Inflammatory macrophage treated with lipopolysaccharide for 1 hour (primary cell): ENCODE measurements around the gene FBLN1.
"Not testable (repeated sequence)": the region's sequence is repeated elsewhere in the genome, so short reads cannot be mapped to it uniquely, and the experiment has no call there.

Source experiments
- DNase-seq, 2 donors: peaks; one replicate each; pipeline ENCODE4 v3.0.0-alpha.2; 2020 to 2022

FBLN1 gene

DNA sequence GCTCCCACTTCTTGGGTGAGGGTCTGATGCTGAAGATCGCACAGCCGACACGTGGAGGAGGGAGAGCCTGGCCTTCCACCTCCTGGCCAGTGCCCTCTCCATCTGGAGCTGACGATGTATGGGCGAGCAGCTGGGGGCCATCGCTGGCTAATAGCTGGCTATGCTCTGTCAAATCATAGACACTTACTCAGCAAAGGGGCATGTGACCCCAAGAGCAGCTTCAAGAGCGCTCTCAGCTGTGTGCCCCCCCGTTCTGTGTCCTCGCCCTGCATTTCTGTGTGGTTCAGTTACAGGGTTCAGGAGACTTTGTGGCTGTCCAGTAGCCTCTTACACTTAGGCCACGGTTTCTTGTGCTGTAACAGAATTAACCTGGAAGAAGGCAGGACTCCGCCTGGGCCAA, 26.4 kb downstream of the FBLN1 start:
- no peak for DNase-seq

GRCh38 chr22:45529971-45530575, 27.4 kb downstream of the FBLN1 start:
- no peak for DNase-seq

DNA sequence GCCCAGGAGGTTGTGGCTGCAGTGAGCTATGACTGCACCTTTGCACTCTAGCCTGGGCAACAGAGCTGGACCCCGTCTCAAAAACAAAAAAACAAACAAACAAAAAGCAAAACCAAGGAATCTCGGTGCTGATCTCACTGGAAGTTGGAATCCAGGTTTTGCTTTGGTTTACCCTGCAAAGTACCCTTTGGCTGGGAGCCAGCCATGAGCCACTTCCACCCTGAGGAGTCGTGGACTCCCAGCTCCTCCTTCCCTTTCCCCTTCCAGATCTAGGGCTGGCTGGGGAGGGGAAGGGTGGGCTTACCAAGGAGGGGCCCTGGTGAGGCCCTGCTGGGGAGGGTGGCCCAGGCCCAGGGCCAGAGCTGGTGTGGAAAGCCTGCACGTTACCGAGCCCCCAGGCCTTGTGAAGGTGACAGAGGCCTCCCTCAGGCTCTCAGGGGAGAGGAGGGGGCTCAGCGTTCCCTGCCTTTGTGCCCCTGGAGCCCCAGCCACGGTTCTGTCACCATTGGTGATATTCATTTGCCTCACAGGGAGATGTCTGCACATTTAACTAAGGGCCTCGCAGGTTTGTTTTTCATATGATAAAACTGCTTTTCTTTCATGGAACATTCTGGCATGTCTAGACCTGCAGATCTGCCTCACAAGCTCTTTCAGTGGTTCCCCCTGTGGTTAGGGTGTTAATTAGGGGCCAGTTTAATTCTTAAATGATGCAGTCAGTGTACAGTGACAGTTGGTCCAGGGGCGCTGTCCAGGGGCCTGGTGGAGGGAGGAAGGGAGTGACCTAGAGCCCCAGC, 29.0 kb downstream of the FBLN1 start:
- DNase-seq, result no peak

DNA sequence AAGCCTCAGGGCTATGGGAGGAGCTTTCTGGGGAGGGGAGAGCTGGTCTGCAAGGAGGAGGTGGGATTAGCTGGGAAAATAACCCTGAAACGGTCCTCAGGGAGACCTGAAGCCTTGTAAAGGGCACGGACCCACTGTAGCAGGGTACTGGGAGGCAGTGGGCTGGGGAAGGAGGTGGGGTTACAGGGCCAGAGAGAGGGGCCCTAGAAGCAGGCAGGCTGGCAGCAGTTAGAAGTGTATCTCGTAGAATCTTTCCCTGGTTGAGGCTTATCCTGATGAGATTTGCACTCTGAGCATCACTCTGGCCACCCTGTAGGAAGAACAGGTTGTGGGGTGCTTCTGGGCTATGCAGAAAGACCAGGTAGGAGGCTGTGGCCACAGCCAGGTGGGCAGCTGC, 29.6 kb downstream of the FBLN1 start:
- no peak for DNase-seq

- no peak for DNase-seq
These were observed 31.0 kb downstream of the FBLN1 start for GRCh38 chr22:45533703-45534102.

- no peak for DNase-seq
These were observed 31.9 kb downstream of the FBLN1 start for GRCh38 chr22:45534339-45535192.

DNA sequence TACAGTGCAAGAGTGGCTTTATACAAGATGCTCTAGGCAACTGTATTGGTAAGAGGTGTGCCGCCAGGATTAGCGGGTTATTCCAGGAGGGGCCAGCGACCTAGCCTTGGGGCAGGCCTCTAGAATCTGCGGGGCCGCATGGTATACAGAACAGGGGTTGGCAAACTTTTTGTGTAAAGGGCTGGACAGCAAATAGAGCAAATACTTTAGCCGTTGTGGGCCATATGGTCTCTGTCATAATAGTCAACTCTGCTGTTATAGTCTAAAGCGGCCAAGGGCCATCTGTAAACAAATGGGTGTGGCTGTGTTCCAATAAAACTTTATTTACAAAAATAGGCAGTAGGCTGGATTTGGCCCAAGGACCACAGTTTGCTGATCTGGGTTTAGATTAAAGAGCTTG, 32.6 kb downstream of the FBLN1 start:
- no peak for DNase-seq

GRCh38 chr22:45535835-45536234, 33.2 kb downstream of the FBLN1 start:
- not testable (repeated sequence) for DNase-seq

DNA sequence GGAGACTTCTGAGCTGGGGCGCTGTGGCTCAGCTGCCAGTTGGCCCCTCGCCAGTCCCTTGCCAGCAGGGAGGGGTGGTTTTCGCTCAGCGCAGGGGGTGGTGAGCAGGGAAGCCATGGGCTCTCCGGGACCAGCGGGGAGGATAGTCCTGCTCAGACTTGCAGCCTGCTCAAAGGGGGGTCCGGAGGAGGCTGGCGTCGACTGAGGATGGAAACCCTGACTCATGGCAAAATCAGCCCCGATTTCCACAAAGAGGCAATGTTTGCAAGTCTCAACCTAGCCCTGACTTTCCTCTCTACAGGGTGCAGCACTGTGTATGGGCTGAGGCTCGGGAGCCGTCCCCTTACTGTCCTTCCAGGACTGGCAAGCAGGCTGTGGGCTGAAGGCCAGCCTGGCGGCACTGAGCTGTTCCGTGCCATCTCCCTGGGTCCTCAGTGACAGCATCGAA, 35.1 kb downstream of the FBLN1 start:
- DNase-seq, result no peak

- DNase-seq, result no peak
These were observed 35.6 kb downstream of the FBLN1 start for GRCh38 chr22:45538281-45538680.

GRCh38 chr22:45540122-45540521, 37.4 kb downstream of the FBLN1 start:
- DNase-seq, result no peak

DNA sequence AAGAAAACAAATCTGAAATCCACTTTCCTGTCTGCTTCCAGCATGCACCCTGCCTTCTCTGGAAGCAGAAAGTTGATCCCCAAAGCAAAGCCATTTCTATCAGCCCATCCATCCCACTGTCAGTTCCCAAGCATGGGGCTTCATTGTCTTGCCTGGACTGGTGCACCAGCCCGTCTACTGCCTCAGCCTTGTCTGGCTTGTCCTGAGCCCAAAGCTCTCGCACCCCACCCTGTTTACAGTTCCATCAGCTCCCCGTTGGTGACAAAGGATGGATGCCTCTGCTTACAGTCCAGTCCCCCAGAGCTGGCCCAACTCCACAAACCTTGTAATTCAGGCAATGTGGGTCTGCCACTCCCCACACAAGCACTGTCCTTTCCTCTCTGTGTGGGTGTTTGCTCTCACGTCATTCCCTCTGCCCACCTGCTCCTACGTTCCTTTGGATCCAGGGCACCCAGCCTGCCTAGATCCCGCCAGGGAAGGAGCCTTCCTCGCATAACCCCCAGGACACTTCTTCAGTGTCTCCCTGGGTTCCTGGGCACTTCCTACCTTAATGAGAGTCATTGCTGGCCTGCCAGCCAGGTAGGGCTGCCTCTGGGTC, 38.8 kb downstream of the FBLN1 start:
- DNase-seq, result no peak

GRCh38 chr22:45542001-45542520, 39.4 kb downstream of the FBLN1 start:
- no peak for DNase-seq

GRCh38 chr22:45542736-45543135, 40.1 kb downstream of the FBLN1 start:
- not testable (repeated sequence) for DNase-seq

DNA sequence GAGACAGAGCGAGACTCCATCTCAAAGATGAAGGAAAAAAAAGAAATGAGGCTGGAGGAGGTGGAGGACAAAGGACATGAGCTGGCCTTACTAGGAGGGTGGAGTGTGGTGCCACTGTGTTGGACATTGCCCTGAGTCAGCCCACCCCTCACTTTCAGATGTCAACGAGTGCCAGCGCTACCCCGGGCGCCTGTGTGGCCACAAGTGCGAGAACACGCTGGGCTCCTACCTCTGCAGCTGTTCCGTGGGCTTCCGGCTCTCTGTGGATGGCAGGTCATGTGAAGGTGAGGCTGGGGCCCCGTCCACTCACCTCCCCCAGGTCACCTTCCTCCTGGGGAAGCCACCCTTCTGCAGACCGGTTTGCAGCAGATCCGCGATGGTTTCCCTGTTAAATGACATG, 40.6 kb downstream of the FBLN1 start:
- no peak for DNase-seq

DNA sequence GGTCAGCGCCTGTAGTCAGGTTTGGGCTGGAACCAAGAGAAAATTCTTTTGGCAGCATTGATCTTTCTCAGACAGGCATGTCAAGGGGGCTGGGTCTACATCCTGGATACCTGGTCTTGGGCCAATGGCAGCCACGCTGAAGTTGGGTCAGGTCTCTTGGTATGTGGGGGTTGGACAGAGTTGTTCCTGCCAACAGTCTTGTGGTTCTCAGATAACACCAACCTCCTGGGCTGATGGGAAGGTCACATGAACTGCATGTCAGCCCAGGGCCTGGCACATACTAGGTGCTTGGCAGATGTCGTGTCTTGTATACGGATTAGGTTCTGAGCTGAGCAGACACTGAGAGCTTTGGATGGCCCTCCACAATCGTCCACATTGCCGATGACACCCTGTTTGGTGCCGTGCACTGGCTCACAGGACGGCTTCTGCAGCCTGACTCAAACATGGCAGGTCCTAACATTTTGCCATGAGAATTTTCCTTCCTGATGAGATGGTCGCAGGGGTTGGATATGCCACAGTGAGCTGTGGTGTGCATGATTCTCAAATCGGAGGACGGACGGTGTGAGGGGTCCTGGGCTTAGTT, 42.0 kb downstream of the FBLN1 start:
- DNase-seq, result no peak

DNA sequence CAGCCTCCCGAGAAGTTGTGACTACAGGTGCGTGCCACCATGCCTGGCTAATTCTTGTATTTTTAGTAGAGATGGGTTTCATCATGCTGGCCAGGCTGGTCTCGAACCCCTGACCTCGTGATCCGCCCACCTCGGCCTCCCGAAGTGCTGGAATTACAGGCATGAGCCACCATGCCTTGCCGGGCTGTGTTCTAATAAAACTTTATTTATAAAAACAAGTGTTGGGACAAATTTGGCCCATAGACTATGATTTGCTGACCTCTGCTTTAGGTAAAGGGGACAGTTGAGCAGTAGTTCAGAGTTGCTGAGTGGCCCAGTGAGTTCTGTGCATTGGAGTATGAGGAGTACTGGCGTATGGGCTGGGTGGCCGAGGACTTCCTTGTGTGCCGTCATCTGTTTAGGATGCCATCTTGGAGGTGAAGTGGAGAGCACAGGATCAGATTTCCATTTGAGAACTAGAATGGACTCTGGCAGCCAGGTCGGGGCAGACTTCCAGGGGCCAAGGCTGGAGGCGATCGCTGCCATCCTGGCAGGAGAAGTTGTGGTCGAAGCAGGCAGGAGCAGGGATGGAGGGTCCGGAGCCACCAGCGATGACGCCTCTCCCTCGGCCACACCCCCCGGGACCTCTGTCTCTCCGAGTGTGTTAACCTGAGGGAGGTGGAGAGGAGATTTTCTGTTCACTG, 43.8 kb downstream of the FBLN1 start:
- no peak for DNase-seq

- no peak for DNase-seq
These were observed 44.3 kb downstream of the FBLN1 start for GRCh38 chr22:45547016-45547345.

GRCh38 chr22:45547731-45548130, 45.0 kb downstream of the FBLN1 start:
- no peak for DNase-seq

- no peak for DNase-seq
These were observed 45.7 kb downstream of the FBLN1 start for GRCh38 chr22:45548247-45548840.

- DNase-seq, result no peak
These were observed 46.5 kb downstream of the FBLN1 start for GRCh38 chr22:45548991-45549761.
